Left ventricle myocardium superior (tissue), 1 donor: Measurements from ENCODE around the gene HIBADH. TPM values are rescaled to one million over a fixed set of nuclear protein-coding genes. Genes with fewer than 3 reads are reported as not detected.
"Not testable (repeated sequence)": the region's sequence is repeated elsewhere in the genome, so short reads cannot be mapped to it uniquely, and the experiment has no call there.

Source experiments
- ATAC-seq: fragments of 200-7000 bp; cut with Tn5 transposase; one replicate; pipeline ENCODE4 v1.9.1; 2020; ENCODE audit warnings: mild to moderate bottlenecking, moderate library complexity
- DNase-seq: peaks from one replicate; pipeline ENCODE4 v3.0.0-alpha.2; 2020
- intact Hi-C: fragments of 100-400 bp; cut with micrococcal nuclease; formaldehyde crosslinking; loops from one replicate; pipeline ENCODE4 v1.11.0; 2022
- total RNA-seq: library from RNA; stranded (reverse); fragmentation: NEBNext Ultra II Directional; extraction: Animal tissue kit (Norgen Biotek cat#: 25700); gene quantifications from one replicate; pipeline ENCODE4 v1.2.1, GENCODE V29; 2021
- donor health status: DM: no; HTN: yes; CAD: no; lungs with severe emphysema.

Gene HIBADH
- total RNA-seq, 1 donor from 2014 or later: 109 TPM

GRCh38 chr7:27685209-27685608, 22.5 kb upstream of the HIBADH start:
- intact Hi-C loops: no loop called here
- DNase-seq: no peak
- no peak for ATAC-seq

GRCh38 chr7:27684491-27684890, 21.8 kb upstream of the HIBADH start:
- ATAC-seq (no peak), DNase-seq (no peak)
- intact Hi-C loops: no loop called here

- ATAC-seq: no peak
- DNase-seq: no peak
- intact Hi-C loops: no loop called here
These were observed 17.9 kb upstream of the HIBADH start for GRCh38 chr7:27680610-27681009.

GRCh38 chr7:27678617-27679260, 16.1 kb upstream of the HIBADH start:
- DNase-seq: no peak
- intact Hi-C loops: no loop called here
- no peak for ATAC-seq

GRCh38 chr7:27677912-27678612, 15.4 kb upstream of the HIBADH start:
- DNase-seq (no peak), ATAC-seq (peak; percentile 88)
- intact Hi-C loops: no loop called here

GRCh38 chr7:27674126-27674525, 11.4 kb upstream of the HIBADH start:
- intact Hi-C loops, ATAC-seq, DNase-seq: not testable (repeated sequence)

- intact Hi-C loops: no loop called here
- DNase-seq (no peak), ATAC-seq (no peak)
These were observed 9.0 kb upstream of the HIBADH start for GRCh38 chr7:27671675-27672074.

- intact Hi-C loops: no loop called here
- ATAC-seq (no peak), DNase-seq (no peak)
These were observed 8.0 kb upstream of the HIBADH start for GRCh38 chr7:27670676-27671075.

GRCh38 chr7:27670177-27670576, 7.5 kb upstream of the HIBADH start:
- intact Hi-C loops: no loop called here
- DNase-seq (no peak), ATAC-seq (no peak)

- intact Hi-C loops: loop anchor here (10.0 kb wide), 1 partner anchor 69 kb away; no protein-coding TSS in a partner anchor
- DNase-seq: no peak
- no peak for ATAC-seq
These were observed 2.8 kb upstream of the HIBADH start for GRCh38 chr7:27665531-27665930.

GRCh38 chr7:27663989-27664331, 1.3 kb upstream of the HIBADH start:
- DNase-seq (no peak), ATAC-seq (no peak)
- intact Hi-C loops: loop anchor here (10.0 kb wide), 1 partner anchor 71 kb away; no protein-coding TSS in a partner anchor

- intact Hi-C loops: loop anchor here (10.0 kb wide), 1 partner anchor 73 kb away; no protein-coding TSS in a partner anchor
These were observed 733 bp downstream of the HIBADH start for GRCh38 chr7:27661811-27662489.

GRCh38 chr7:27656724-27657123, 6.0 kb downstream of the HIBADH start:
- intact Hi-C loops: no loop called here
- ATAC-seq (no peak), DNase-seq (no peak)

More at GRCh38 chr7:27661811-27662489, 733 bp downstream of the HIBADH start:
- no peak for DNase-seq
- ATAC-seq: peak; percentile 6

GRCh38 chr7:27655184-27655583, 7.5 kb downstream of the HIBADH start:
- intact Hi-C loops: no loop called here
- ATAC-seq (no peak), DNase-seq (no peak)

- intact Hi-C loops: no loop called here
- DNase-seq (no peak), ATAC-seq (no peak)
These were observed 10.2 kb downstream of the HIBADH start for GRCh38 chr7:27652518-27652917.

GRCh38 chr7:27651702-27652101, 11.0 kb downstream of the HIBADH start:
- ATAC-seq (no peak), DNase-seq (no peak)
- intact Hi-C loops: no loop called here

GRCh38 chr7:27650283-27650682, 12.4 kb downstream of the HIBADH start:
- ATAC-seq (no peak), DNase-seq (no peak)
- intact Hi-C loops: no loop called here

GRCh38 chr7:27647489-27647888, 15.2 kb downstream of the HIBADH start:
- DNase-seq: no peak
- ATAC-seq: no peak
- intact Hi-C loops: no loop called here

- intact Hi-C loops: no loop called here
- ATAC-seq (no peak), DNase-seq (no peak)
These were observed 15.6 kb downstream of the HIBADH start for GRCh38 chr7:27647046-27647445.

- no peak for DNase-seq
- intact Hi-C loops: no loop called here
These were observed 20.4 kb downstream of the HIBADH start for GRCh38 chr7:27642271-27642670.

More at GRCh38 chr7:27642271-27642670, 20.4 kb downstream of the HIBADH start:
- no peak for ATAC-seq
